ENCODE results near the gene DTNB.

Gene DTNB

DNA sequence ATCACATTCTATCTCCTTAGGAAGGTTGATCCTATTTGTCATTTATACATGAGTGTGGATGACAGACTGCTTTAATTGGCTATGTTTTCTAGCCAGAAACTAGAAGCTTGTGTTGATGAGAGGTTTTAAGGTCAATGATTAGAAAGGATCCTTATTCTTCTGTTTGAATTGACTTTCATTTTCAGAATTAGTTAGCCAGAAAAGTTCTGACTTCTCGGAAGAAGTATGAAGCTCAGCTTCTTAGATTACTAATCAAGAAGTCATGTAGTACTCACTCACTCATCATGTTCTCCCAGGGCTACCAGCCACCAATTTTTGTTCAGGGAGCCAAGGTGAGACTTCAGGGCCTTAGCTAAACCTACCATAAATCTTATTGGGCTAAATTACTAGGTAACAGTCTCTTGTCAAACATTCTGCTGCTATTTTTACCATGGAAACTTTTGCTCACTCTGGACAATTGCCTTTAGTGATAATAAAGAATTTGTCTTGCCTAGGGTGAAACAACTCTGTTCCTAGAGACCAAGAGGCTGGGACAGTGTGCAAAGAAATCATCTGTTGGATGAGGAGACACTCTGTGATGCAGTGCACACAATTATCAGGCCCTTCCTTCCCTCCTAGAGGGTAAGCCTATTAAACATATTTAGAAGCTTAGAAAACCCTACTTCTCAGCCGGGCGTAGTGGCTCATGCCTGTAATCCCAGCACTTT lies 220.0 kb downstream of the DTNB start:
- TF ChIP-seq, protein P1, sequence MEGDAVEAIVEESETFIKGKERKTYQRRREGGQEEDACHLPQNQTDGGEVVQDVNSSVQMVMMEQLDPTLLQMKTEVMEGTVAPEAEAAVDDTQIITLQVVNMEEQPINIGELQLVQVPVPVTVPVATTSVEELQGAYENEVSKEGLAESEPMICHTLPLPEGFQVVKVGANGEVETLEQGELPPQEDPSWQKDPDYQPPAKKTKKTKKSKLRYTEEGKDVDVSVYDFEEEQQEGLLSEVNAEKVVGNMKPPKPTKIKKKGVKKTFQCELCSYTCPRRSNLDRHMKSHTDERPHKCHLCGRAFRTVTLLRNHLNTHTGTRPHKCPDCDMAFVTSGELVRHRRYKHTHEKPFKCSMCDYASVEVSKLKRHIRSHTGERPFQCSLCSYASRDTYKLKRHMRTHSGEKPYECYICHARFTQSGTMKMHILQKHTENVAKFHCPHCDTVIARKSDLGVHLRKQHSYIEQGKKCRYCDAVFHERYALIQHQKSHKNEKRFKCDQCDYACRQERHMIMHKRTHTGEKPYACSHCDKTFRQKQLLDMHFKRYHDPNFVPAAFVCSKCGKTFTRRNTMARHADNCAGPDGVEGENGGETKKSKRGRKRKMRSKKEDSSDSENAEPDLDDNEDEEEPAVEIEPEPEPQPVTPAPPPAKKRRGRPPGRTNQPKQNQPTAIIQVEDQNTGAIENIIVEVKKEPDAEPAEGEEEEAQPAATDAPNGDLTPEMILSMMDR (IDR thresholded peaks at IDR 0.05; ENCODE audit: borderline replicate concordance, control extremely low read depth, extremely low read depth, insufficient read depth, missing control alignments): no peak
- peak; percentile 73 for DNase-seq (ENCODE audit: low spot score)
- in situ Hi-C loops (cut with MboI; ENCODE audit: low sequenced_read_pairs, unreplicated experiment): no loop called here

DNA sequence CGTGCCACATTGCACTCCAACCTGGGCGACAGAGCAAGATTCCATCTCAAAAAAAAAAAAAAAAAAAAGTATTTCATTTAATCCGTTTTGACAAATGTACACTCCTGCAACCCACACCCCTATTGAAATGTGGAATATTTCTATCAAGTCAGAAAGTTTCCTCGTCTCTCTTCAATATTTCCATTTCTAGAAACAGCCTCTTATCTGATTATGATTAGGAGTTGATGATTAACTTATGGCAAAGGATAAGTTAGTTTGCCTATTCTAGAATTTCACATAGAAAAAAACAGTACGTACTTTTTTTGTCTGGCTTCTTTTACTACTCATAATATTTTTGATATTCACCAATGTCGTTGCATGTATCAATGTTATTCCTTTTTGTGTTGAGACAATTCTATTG lies 224.6 kb downstream of the DTNB start:
- DNase-seq (ENCODE audit: low spot score): no peak
- TF ChIP-seq, protein P1 (IDR thresholded peaks at IDR 0.05; ENCODE audit: borderline replicate concordance, control extremely low read depth, extremely low read depth, insufficient read depth, missing control alignments): no peak
- in situ Hi-C loops (cut with MboI; ENCODE audit: low sequenced_read_pairs, unreplicated experiment): no loop called here

DNA sequence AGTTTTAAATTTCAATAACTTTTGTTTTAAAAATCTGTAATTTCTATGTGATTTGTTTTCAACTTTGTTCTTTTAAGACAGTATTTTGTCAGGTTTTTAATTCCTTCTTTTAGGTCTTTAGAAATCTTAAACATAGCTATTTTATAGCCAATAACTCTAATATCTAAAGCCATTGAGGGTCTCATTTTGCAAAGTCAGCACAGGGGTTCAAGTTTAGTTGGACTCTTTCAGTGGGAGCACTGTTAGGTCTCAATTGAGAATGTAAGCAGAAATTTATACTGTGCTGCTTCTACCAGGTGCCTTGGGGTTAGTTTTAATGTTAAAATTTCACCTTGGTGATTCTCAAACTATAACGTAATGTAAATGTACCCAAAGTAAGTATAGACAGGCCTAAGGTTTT lies 226.4 kb downstream of the DTNB start:
- TF ChIP-seq, protein P1 (IDR thresholded peaks at IDR 0.05; ENCODE audit: borderline replicate concordance, control extremely low read depth, extremely low read depth, insufficient read depth, missing control alignments): no peak
- in situ Hi-C loops (cut with MboI; ENCODE audit: low sequenced_read_pairs, unreplicated experiment): no loop called here
- DNase-seq (ENCODE audit: low spot score): no peak

DNA sequence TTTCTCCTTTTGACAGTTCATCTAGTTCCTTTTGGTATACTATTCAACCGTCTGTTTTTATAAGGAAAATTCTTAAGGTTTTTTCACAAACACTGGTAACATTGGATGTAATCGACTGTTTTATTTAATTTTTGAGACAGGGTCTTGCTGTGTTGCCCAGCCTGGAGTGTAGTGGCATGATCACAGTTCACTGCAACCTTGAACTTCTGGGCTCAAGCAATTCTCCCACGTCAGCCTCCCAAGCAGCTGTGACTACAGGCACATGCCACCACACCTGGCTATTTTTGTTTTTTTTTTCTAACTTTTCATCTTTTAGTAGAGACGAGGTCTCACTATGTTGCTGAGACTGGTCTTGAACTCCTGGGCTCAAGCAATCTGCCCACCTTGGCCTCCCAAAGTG lies 227.3 kb downstream of the DTNB start:
- in situ Hi-C loops (cut with MboI; ENCODE audit: low sequenced_read_pairs, unreplicated experiment): no loop called here
- no peak for DNase-seq (ENCODE audit: low spot score)
- TF ChIP-seq, protein P1 (IDR thresholded peaks at IDR 0.05; ENCODE audit: borderline replicate concordance, control extremely low read depth, extremely low read depth, insufficient read depth, missing control alignments): no peak

DNA sequence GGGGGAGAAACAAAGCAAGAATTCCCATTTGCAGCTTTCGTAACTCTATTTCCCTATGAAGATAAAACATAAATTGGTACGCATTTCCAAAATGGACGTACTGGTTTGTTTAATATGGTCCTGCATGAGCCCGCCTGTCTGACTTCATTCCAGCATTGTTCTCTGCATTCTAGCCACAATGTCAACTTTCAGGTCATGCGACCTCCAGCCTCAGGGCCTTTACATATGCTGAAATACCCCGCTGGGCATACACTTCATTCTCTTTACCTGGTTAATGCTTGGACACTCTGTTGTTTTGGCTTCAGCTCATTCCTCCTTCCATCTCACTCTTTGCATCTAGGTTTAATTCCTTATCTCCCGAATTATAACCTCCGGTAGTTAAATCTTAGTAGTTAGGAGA lies 227.9 kb downstream of the DTNB start:
- in situ Hi-C loops (cut with MboI; ENCODE audit: low sequenced_read_pairs, unreplicated experiment): no loop called here
- TF ChIP-seq, protein P1 (IDR thresholded peaks at IDR 0.05; ENCODE audit: borderline replicate concordance, control extremely low read depth, extremely low read depth, insufficient read depth, missing control alignments): no peak
- DNase-seq (ENCODE audit: low spot score): no peak

DNA sequence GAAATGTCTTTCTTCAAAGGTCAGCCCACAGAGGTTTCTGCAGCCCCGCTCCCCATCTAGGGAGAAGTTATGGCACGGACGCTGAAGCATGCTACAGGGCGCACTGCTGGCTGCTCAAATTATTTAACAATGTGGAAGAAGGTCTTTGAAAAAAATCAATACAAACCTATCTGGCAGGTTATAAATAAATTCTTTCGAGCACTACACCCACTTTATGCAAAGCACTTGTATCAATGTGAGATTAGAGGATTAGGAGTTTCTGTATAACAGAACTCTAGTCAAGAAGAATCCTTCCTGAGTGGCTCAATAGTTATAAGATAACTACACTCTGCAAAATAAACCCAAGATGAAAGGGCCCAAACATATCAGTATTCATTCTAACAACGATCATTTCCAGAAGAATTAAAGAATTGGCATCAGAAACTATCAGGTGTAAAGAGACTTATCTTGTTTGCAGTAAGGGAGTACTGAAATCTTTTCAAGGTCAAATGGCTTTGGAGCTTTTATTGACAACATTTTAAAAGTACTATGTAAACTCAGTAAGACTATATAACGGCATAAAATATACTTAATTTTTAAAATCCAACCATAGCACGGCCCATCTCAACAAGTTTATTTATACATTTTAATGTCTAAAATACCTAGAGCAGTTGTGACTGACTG lies 228.6 kb downstream of the DTNB start:
- DNase-seq (ENCODE audit: low spot score): no peak
- in situ Hi-C loops (cut with MboI; ENCODE audit: low sequenced_read_pairs, unreplicated experiment): no loop called here
- TF ChIP-seq, protein P1 (IDR thresholded peaks at IDR 0.05; ENCODE audit: borderline replicate concordance, control extremely low read depth, extremely low read depth, insufficient read depth, missing control alignments): no peak
